GM12874 (cell line): Measurements from ENCODE around the gene EPHA5.

Source experiments
- TF ChIP-seq, protein P1 (sequence below): IDR thresholded peaks from 2 replicates; pipeline ENCODE4 v1.5.1; 2011; ENCODE audit warnings: low read depth, mild to moderate bottlenecking, control low read depth, low read length, moderate library complexity; ENCODE audit not compliant: insufficient read depth

Gene EPHA5

GRCh38 chr4:65456579-65456978 is 213.7 kb downstream of the EPHA5 start:
- TF ChIP-seq, protein P1, sequence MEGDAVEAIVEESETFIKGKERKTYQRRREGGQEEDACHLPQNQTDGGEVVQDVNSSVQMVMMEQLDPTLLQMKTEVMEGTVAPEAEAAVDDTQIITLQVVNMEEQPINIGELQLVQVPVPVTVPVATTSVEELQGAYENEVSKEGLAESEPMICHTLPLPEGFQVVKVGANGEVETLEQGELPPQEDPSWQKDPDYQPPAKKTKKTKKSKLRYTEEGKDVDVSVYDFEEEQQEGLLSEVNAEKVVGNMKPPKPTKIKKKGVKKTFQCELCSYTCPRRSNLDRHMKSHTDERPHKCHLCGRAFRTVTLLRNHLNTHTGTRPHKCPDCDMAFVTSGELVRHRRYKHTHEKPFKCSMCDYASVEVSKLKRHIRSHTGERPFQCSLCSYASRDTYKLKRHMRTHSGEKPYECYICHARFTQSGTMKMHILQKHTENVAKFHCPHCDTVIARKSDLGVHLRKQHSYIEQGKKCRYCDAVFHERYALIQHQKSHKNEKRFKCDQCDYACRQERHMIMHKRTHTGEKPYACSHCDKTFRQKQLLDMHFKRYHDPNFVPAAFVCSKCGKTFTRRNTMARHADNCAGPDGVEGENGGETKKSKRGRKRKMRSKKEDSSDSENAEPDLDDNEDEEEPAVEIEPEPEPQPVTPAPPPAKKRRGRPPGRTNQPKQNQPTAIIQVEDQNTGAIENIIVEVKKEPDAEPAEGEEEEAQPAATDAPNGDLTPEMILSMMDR = no peak

GRCh38 chr4:65453398-65453797 is 216.9 kb downstream of the EPHA5 start:
- TF ChIP-seq, protein P1 = no peak

DNA sequence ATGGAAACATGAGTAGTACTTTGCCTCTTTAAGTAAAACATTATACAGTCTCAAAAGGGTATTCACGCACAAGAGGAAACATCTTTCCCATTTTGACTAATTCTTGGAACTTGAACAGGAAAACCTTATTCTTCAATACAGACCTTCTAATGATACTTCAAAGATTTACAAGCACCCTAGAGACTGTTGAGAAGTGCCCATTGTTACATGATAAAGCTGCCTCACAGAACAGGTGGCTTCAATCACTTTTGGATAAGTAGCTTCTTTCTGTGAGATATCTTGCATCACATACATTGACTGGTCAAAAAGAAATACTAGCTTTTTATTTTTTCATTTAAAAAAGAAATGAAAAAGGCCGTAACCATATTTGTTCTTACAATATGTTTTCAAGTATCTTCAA is 219.4 kb downstream of the EPHA5 start:
- TF ChIP-seq, protein P1 = no peak

GRCh38 chr4:65437102-65437501 is 233.2 kb downstream of the EPHA5 start:
- TF ChIP-seq, protein P1 = no peak

DNA sequence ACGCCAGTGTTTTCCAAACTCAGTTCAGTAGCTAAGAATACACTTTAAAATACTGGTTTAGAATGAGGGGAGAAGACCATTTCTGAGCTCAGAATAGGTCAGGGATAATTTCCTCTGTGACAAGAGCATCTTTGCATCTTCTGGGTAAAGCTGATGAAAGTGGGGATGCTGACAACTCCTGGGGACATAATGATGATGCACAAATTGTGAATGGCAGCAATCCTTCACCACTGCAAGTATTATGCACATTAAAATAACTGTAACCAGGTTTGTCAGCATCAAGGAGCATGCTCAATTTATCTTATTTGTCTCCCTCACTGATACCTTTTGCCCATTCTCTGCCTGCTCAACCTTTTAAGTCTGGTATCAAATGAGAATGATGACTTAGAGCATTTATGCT is 248.2 kb downstream of the EPHA5 start:
- TF ChIP-seq, protein P1 = no peak

DNA sequence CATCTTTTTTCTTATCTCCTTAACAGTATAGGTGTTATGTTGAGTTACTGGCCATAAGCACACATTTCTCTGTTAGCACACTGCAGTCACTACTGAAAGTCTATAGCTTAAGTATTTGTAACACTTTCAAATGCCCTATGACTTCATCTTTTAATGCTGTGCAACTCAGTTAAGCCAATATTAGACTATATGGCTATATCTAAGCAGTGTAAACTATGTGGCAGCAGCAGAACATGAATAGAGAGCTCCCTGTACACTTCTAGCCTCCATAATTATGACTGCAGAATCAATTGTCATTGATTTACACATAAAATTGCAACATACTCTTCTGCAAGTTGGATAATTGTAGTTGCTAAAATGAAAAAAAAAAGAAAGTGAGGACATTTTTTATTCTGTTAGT is 250.3 kb downstream of the EPHA5 start:
- TF ChIP-seq, protein P1 = no peak

GRCh38 chr4:65416891-65417290 is 253.4 kb downstream of the EPHA5 start:
- TF ChIP-seq, protein P1 = no peak

- TF ChIP-seq, protein P1 = no peak
These were observed 262.8 kb downstream of the EPHA5 start for GRCh38 chr4:65407483-65407882.
